ENCODE measurements around the gene KRT2. TPM values are rescaled to one million over a fixed set of nuclear protein-coding genes. Genes with fewer than 3 reads are reported as not detected.

KRT2 gene
- total and polyA plus RNA-seq, 2 donors (not counting 1 experiment from before 2014, with no cell fraction given): 0.04 TPM; not detected in 1

DNA sequence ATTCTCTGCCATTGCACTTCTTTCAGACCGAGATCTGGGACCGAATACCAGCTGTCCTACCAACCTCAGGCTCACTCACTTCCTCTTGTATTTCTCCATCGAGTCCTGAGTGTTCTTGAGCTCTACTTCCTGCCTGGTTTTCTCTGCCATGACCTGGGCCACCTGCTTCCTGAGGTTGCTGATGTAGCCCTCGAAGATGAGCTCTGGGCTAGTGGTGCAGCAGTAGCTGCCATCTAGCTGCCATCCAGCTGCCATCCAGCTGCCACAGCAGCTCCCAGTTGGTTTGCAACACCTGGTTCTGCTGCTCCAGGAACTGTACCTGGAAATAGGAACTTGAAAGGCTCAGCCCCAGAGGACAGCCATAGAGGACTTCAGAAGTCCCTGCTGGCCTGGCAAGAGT lies 18.6 kb downstream of the KRT2 start:
- intact Hi-C loops (cut with micrococcal nuclease): no loop called here
- Mint-ChIP-seq H3K27me3 (peaks cover 20% of the 10 kb centered on the region), H3K4me3 (no peak overlapping the region), H3K4me1 (no peaks in the 10 kb centered on the region), H3K27ac (no peak overlapping the region), H3K9me3 (ENCODE audit: insufficient read depth) (no peaks in the 10 kb centered on the region)
- Histone ChIP-seq H3K36me3 (replicated peaks in 1 of 2; ENCODE audit: control extremely low read depth in 1 of 2, control insufficient read depth in 1 of 2, extremely low read depth in 1 of 2, insufficient read depth in 2 of 2, low read length in 1 of 2) (no peaks in the 10 kb centered on the region), H3K27ac (ENCODE audit: low read length in 2 of 2) (no peak overlapping the region), H3K27me3 (replicated peaks in 1 of 4; ENCODE audit: control extremely low read depth in 1 of 4, control insufficient read depth in 3 of 4, insufficient read depth in 4 of 4, low read length in 3 of 4) (peaks cover 0 to 5% (median 1%) of the 10 kb centered on the region in 4 experiments), H3K79me2 (ENCODE audit: control insufficient read depth, insufficient read depth, low read length) (no peaks in the 10 kb centered on the region), H3K4me3 (ENCODE audit: control extremely low read depth in 1 of 5, extremely low read depth in 1 of 5, insufficient read depth in 1 of 5, low read depth in 2 of 5, low read length in 4 of 5) (no peak overlapping the region), H3K4me2 (replicated peaks; ENCODE audit: low read depth, low read length, poor library complexity, severe bottlenecking) (no peak overlapping the region), H3K9ac (ENCODE audit: low read length) (no peak overlapping the region), H4K20me1 (ENCODE audit: control insufficient read depth, insufficient read depth, low read length, poor library complexity, severe bottlenecking) (no peaks in the 10 kb centered on the region), H3K9me3 (ENCODE audit: control extremely low read depth in 1 of 3, control insufficient read depth in 2 of 3, insufficient read depth in 1 of 3, low read length in 2 of 3) (no peaks in the 10 kb centered on the region), H2AFZ (ENCODE audit: insufficient read depth, low read depth, low read length, poor library complexity, severe bottlenecking) (no peak overlapping the region), H3K4me1 (ENCODE audit: control insufficient read depth in 2 of 2, insufficient read depth in 2 of 2, low read length in 2 of 2) (no peaks in the 10 kb centered on the region)
- POLR2A ChIA-PET: no interaction called here
- no peak for DNase-seq
- no peak for ATAC-seq (ENCODE audit: low read depth)
- WGBS (ENCODE audit: insufficient coverage): 0% methylated on average over 4 of the region's 4 CpGs
- no peak for TF ChIP-seq EZH2 (IDR thresholded peaks at IDR 0.05; ENCODE audit: borderline replicate concordance, insufficient read depth, low read depth, low read length, poor library complexity, severe bottlenecking)
- TF ChIP-seq, protein P1, sequence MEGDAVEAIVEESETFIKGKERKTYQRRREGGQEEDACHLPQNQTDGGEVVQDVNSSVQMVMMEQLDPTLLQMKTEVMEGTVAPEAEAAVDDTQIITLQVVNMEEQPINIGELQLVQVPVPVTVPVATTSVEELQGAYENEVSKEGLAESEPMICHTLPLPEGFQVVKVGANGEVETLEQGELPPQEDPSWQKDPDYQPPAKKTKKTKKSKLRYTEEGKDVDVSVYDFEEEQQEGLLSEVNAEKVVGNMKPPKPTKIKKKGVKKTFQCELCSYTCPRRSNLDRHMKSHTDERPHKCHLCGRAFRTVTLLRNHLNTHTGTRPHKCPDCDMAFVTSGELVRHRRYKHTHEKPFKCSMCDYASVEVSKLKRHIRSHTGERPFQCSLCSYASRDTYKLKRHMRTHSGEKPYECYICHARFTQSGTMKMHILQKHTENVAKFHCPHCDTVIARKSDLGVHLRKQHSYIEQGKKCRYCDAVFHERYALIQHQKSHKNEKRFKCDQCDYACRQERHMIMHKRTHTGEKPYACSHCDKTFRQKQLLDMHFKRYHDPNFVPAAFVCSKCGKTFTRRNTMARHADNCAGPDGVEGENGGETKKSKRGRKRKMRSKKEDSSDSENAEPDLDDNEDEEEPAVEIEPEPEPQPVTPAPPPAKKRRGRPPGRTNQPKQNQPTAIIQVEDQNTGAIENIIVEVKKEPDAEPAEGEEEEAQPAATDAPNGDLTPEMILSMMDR (IDR thresholded peaks at IDR 0.05): no peak
- CTCF ChIA-PET: interaction anchor here (1.1 kb wide), 1 partner anchor 347 kb away, joined by 3 read pairs; no protein-coding TSS in a partner anchor

DNA sequence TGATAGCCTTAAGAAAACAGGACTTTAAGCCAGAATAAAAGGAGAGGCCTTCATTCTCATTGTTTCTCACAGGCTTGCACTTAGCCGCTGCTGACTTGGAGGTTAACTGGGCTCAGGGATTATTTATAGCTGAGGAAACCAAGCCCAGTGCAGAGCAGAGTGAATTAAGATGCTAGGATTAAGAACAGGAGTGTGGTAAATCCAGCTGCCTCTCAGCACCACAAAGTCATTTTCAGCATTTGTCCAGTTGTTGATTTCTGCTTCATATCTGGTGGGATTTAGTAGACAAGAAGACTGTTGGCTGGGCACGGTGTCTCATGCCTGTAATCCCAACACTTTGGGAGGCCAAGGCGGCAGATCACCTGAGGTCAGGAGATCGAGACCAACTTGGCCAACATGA lies 19.4 kb downstream of the KRT2 start:
- H3K9ac ChIP-seq (ENCODE audit: low read length): no peak overlapping the region
- H3K27ac Mint-ChIP-seq: no peak overlapping the region
- intact Hi-C loops (cut with micrococcal nuclease): no loop called here
- H3K36me3 ChIP-seq (replicated peaks in 1 of 2; ENCODE audit: control extremely low read depth in 1 of 2, control insufficient read depth in 1 of 2, extremely low read depth in 1 of 2, insufficient read depth in 2 of 2, low read length in 1 of 2): no peaks in the 10 kb centered on the region
- no peaks in the 10 kb centered on the region for H3K4me1 ChIP-seq (ENCODE audit: control insufficient read depth in 2 of 2, insufficient read depth in 2 of 2, low read length in 2 of 2)
- H3K27me3 ChIP-seq (replicated peaks in 1 of 4; ENCODE audit: control extremely low read depth in 1 of 4, control insufficient read depth in 3 of 4, insufficient read depth in 4 of 4, low read length in 3 of 4): peaks cover 0 to 5% (median 1%) of the 10 kb centered on the region in 4 experiments
- H3K4me3 ChIP-seq (ENCODE audit: control extremely low read depth in 1 of 5, extremely low read depth in 1 of 5, insufficient read depth in 1 of 5, low read depth in 2 of 5, low read length in 4 of 5): no peak overlapping the region
- WGBS (ENCODE audit: insufficient coverage): 63% methylated on average over 4 of the region's 4 CpGs
- DNase-seq (no peak), ATAC-seq (ENCODE audit: low read depth) (no peak)
- H3K4me2 ChIP-seq (replicated peaks; ENCODE audit: low read depth, low read length, poor library complexity, severe bottlenecking): no peak overlapping the region
- no peak overlapping the region for H3K27ac ChIP-seq (ENCODE audit: low read length in 2 of 2)
- H2AFZ ChIP-seq (ENCODE audit: insufficient read depth, low read depth, low read length, poor library complexity, severe bottlenecking): no peak overlapping the region
- H3K4me3 Mint-ChIP-seq: no peak overlapping the region
- no peaks in the 10 kb centered on the region for H3K79me2 ChIP-seq (ENCODE audit: control insufficient read depth, insufficient read depth, low read length)
- TF ChIP-seq EZH2 (IDR thresholded peaks at IDR 0.05; ENCODE audit: borderline replicate concordance, insufficient read depth, low read depth, low read length, poor library complexity, severe bottlenecking): no peak
- TF ChIP-seq, protein P1 (IDR thresholded peaks at IDR 0.05): no peak
- H4K20me1 ChIP-seq (ENCODE audit: control insufficient read depth, insufficient read depth, low read length, poor library complexity, severe bottlenecking): no peaks in the 10 kb centered on the region
- ChIA-PET CTCF (interaction anchor here (1.1 kb wide), 1 partner anchor 348 kb away, joined by 3 read pairs; no protein-coding TSS in a partner anchor), POLR2A (no interaction called here)
- no peaks in the 10 kb centered on the region for H3K9me3 ChIP-seq (ENCODE audit: control extremely low read depth in 1 of 3, control insufficient read depth in 2 of 3, insufficient read depth in 1 of 3, low read length in 2 of 3)
- no peaks in the 10 kb centered on the region for H3K9me3 Mint-ChIP-seq (ENCODE audit: insufficient read depth)
- H3K4me1 Mint-ChIP-seq: no peaks in the 10 kb centered on the region
- peaks cover 23% of the 10 kb centered on the region for H3K27me3 Mint-ChIP-seq

Data from B cell (primary cell).